BLaER1 treated with 17β-estradiol and CSF1 and Interleukin-3, amounts not matched to agents 10 nM and 100 nM (cell line): Measurements from ENCODE around the gene ITPR1.

Experiments used
- H3K27ac ChIP-seq, 11 experiments: shearing (Covaris generic); formaldehyde crosslinking; 2 replicates each; pipeline ENCODE4 v1.8.1; 2022
- H3K27me3 ChIP-seq, 11 experiments: shearing (Covaris generic); formaldehyde crosslinking; 2 replicates each; pipeline ENCODE4 v1.8.1; 2022
- H3K36me3 ChIP-seq, 11 experiments: shearing (Covaris generic); formaldehyde crosslinking; 2 replicates each; pipeline ENCODE4 v1.8.1; 2022
- H3K4me1 ChIP-seq, 10 experiments: shearing (Covaris generic); formaldehyde crosslinking; 2 replicates each; pipeline ENCODE4 v1.8.1; 2022
- H3K4me2 ChIP-seq, 11 experiments: shearing (Covaris generic); formaldehyde crosslinking; 2 replicates each; pipeline ENCODE4 v1.8.1; 2022
- H3K4me3 ChIP-seq, 10 experiments: shearing (Covaris generic); formaldehyde crosslinking; 2 replicates each; pipeline ENCODE4 v1.8.1; 2022
- H3K9ac ChIP-seq, 11 experiments: shearing (Covaris generic); formaldehyde crosslinking; 2 replicates each; pipeline ENCODE4 v1.8.1; 2022
- H3K9me3 ChIP-seq, 11 experiments: shearing (Covaris generic); formaldehyde crosslinking; replicated peaks in 1 of 11; 2 replicates each; pipeline ENCODE4 v1.8.1; 2022
- H4K20me1 ChIP-seq, 11 experiments: shearing (Covaris generic); formaldehyde crosslinking; 2 replicates each; pipeline ENCODE4 v1.8.1; 2022
- Cebpa-rat ChIP-seq, 11 experiments: shearing (Covaris generic); IDR thresholded peaks; 2 replicates each; pipeline ENCODE4 v1.8.1; 2022

Gene ITPR1

GRCh38 chr3:4793311-4793710 lies 300.2 kb downstream of the ITPR1 start:
- peaks cover 19 to 88% (median 42%) of the 10 kb centered on the region in 11 experiments; a peak in 21 of 22 replicates for H3K36me3 ChIP-seq
- no peak overlapping the region for H3K4me3 ChIP-seq
- H3K27ac ChIP-seq, result no peak overlapping the region
- no peak overlapping the region for H3K9ac ChIP-seq
- H4K20me1 ChIP-seq, result no peaks in the 10 kb centered on the region
- TF ChIP-seq Cebpa-rat (IDR thresholded peaks at IDR 0.05), result no peak
- no peaks in the 10 kb centered on the region for H3K27me3 ChIP-seq
- peaks cover 0 to 7% (median 0%) of the 10 kb centered on the region in 10 experiments; a peak in 3 of 20 replicates for H3K4me1 ChIP-seq
- H3K9me3 ChIP-seq, result peaks cover 0 to 11% (median 8%) of the 10 kb centered on the region in 11 experiments; a peak in 9 of 22 replicates
- no peak overlapping the region for H3K4me2 ChIP-seq

GRCh38 chr3:4794331-4794730 lies 301.2 kb downstream of the ITPR1 start:
- no peak for TF ChIP-seq Cebpa-rat (IDR thresholded peaks at IDR 0.05)

GRCh38 chr3:4794798-4795197 lies 301.6 kb downstream of the ITPR1 start:
- peaks cover 0 to 11% (median 8%) of the 10 kb centered on the region in 11 experiments; a peak in 9 of 22 replicates for H3K9me3 ChIP-seq
- H3K36me3 ChIP-seq, result peaks cover 16 to 74% (median 28%) of the 10 kb centered on the region in 11 experiments; a peak in 19 of 22 replicates
- no peak overlapping the region for H3K4me2 ChIP-seq
- H3K9ac ChIP-seq, result no peak overlapping the region
- no peak for TF ChIP-seq Cebpa-rat (IDR thresholded peaks at IDR 0.05)
- H3K4me3 ChIP-seq, result no peak overlapping the region
- H4K20me1 ChIP-seq, result no peaks in the 10 kb centered on the region
- H3K4me1 ChIP-seq, result peaks cover 8 to 15% (median 9%) of the 10 kb centered on the region in 10 experiments; a peak in 18 of 20 replicates
- no peaks in the 10 kb centered on the region for H3K27me3 ChIP-seq
- no peak overlapping the region for H3K27ac ChIP-seq

More at GRCh38 chr3:4794331-4794730, 301.2 kb downstream of the ITPR1 start:
- Histone ChIP-seq H3K9ac (no peak overlapping the region), H3K27me3 (no peaks in the 10 kb centered on the region), H3K4me1 (peaks cover 3 to 11% (median 4%) of the 10 kb centered on the region in 10 experiments; a peak in 18 of 20 replicates), H3K9me3 (peaks cover 0 to 11% (median 8%) of the 10 kb centered on the region in 11 experiments; a peak in 9 of 22 replicates), H3K4me2 (peak overlapping the region in 1 of 11 experiments; percentile 42; a peak in 2 of 22 replicates), H3K4me3 (no peak overlapping the region), H3K36me3 (peaks cover 17 to 79% (median 32%) of the 10 kb centered on the region in 11 experiments; a peak in 20 of 22 replicates), H4K20me1 (no peaks in the 10 kb centered on the region), H3K27ac (no peak overlapping the region)

- Histone ChIP-seq H3K4me2 (no peak overlapping the region), H4K20me1 (no peaks in the 10 kb centered on the region), H3K27me3 (no peaks in the 10 kb centered on the region), H3K36me3 (peaks cover 12 to 73% (median 23%) of the 10 kb centered on the region in 11 experiments; a peak in 19 of 22 replicates), H3K4me3 (no peak overlapping the region), H3K4me1 (peaks cover 14 to 21% (median 18%) of the 10 kb centered on the region in 10 experiments; a peak in 18 of 20 replicates), H3K27ac (no peak overlapping the region), H3K9me3 (peaks cover 0 to 10% (median 5%) of the 10 kb centered on the region in 11 experiments; a peak in 9 of 22 replicates), H3K9ac (no peak overlapping the region)
- TF ChIP-seq Cebpa-rat (IDR thresholded peaks at IDR 0.05), result no peak
Observed at GRCh38 chr3:4795905-4796304, 302.8 kb downstream of the ITPR1 start.

GRCh38 chr3:4797201-4797705 lies 304.1 kb downstream of the ITPR1 start:
- H3K36me3 ChIP-seq, result peaks cover 0 to 73% (median 21%) of the 10 kb centered on the region in 11 experiments; a peak in 13 of 22 replicates
- TF ChIP-seq Cebpa-rat (IDR thresholded peaks at IDR 0.05), result no peak
- H4K20me1 ChIP-seq, result no peaks in the 10 kb centered on the region
- H3K27ac ChIP-seq, result no peak overlapping the region
- no peak overlapping the region for H3K9ac ChIP-seq
- H3K9me3 ChIP-seq, result peaks cover 0 to 1% (median 0%) of the 10 kb centered on the region in 11 experiments; a peak in 1 of 22 replicates
- peaks cover 14 to 24% (median 18%) of the 10 kb centered on the region in 10 experiments; a peak in 18 of 20 replicates for H3K4me1 ChIP-seq
- H3K27me3 ChIP-seq, result no peaks in the 10 kb centered on the region
- H3K4me3 ChIP-seq, result no peak overlapping the region
- no peak overlapping the region for H3K4me2 ChIP-seq

GRCh38 chr3:4799266-4800256 lies 306.4 kb downstream of the ITPR1 start:
- no peak overlapping the region; a peak in 1 of 22 replicates for H3K27ac ChIP-seq
- no peak for TF ChIP-seq Cebpa-rat (IDR thresholded peaks at IDR 0.05)
- peaks cover 0 to 8% (median 0%) of the 10 kb centered on the region in 11 experiments; a peak in 2 of 22 replicates for H3K9me3 ChIP-seq

GRCh38 chr3:4800595-4800994 lies 307.4 kb downstream of the ITPR1 start:
- Histone ChIP-seq H3K36me3 (peaks cover 0 to 77% (median 30%) of the 10 kb centered on the region in 11 experiments; a peak in 16 of 22 replicates), H3K27ac (no peak overlapping the region)

More at GRCh38 chr3:4799266-4800256, 306.4 kb downstream of the ITPR1 start:
- H3K27me3 ChIP-seq, result no peaks in the 10 kb centered on the region
- peaks cover 0 to 75% (median 28%) of the 10 kb centered on the region in 11 experiments; a peak in 16 of 22 replicates for H3K36me3 ChIP-seq
- peak overlapping the region; percentile 12 to 66 (median 46); a peak in 20 of 22 replicates for H3K4me2 ChIP-seq
- no peak overlapping the region for H3K9ac ChIP-seq
- peaks cover 12 to 20% (median 17%) of the 10 kb centered on the region in 10 experiments; a peak in 18 of 20 replicates for H3K4me1 ChIP-seq
- H4K20me1 ChIP-seq, result no peaks in the 10 kb centered on the region
- H3K4me3 ChIP-seq, result no peak overlapping the region

GRCh38 chr3:4801892-4802291 lies 308.7 kb downstream of the ITPR1 start:
- Histone ChIP-seq H3K4me1 (peaks cover 12 to 20% (median 17%) of the 10 kb centered on the region in 10 experiments; a peak in 18 of 20 replicates), H3K36me3 (peaks cover 0 to 76% (median 35%) of the 10 kb centered on the region in 11 experiments; a peak in 18 of 22 replicates), H3K4me3 (no peak overlapping the region), H3K4me2 (no peak overlapping the region), H3K9ac (no peak overlapping the region), H3K27ac (no peak overlapping the region), H3K27me3 (no peaks in the 10 kb centered on the region), H4K20me1 (no peaks in the 10 kb centered on the region), H3K9me3 (peaks cover 0 to 8% (median 0%) of the 10 kb centered on the region in 11 experiments; a peak in 2 of 22 replicates)
- TF ChIP-seq Cebpa-rat (IDR thresholded peaks at IDR 0.05), result no peak

More at GRCh38 chr3:4800595-4800994, 307.4 kb downstream of the ITPR1 start:
- H3K4me1 ChIP-seq, result peaks cover 12 to 20% (median 17%) of the 10 kb centered on the region in 10 experiments; a peak in 18 of 20 replicates
- no peak for TF ChIP-seq Cebpa-rat (IDR thresholded peaks at IDR 0.05)
- H3K4me2 ChIP-seq, result peak overlapping the region in 10 of 11 experiments; percentile 15 to 66 (median 48); a peak in 8 of 22 replicates
- H3K9ac ChIP-seq, result no peak overlapping the region
- no peaks in the 10 kb centered on the region for H3K27me3 ChIP-seq
- H4K20me1 ChIP-seq, result no peaks in the 10 kb centered on the region
- H3K9me3 ChIP-seq, result peaks cover 0 to 8% (median 0%) of the 10 kb centered on the region in 11 experiments; a peak in 2 of 22 replicates
- H3K4me3 ChIP-seq, result no peak overlapping the region
